ENCODE data around the gene CST11.

The CST11 gene

DNA sequence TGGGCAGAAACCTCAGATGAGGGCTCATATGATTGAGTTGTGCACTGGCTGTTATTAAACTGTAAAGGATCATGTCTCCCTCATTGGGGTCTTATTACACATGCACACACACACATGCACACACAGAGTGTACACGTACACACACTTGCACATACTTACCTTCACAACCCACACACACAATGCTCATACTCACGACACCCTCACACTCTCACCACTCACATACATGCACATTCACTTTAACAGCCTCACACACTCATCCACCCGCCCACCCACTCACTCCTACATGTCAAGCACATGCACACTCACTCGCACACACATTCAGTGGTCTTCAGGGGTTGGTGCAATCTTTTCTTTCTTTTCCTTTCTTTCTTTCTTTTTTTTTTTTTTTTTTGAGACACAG is 7.8 kb downstream of the CST11 start:
- H3K27ac Mint-ChIP-seq: no peak overlapping the region
- peaks cover 8% of the 10 kb centered on the region for H3K4me1 Mint-ChIP-seq (ENCODE audit: low read depth)
- H3K9me3 Mint-ChIP-seq: no peaks in the 10 kb centered on the region
- no peaks in the 10 kb centered on the region for H3K27me3 Mint-ChIP-seq
- no peaks in the 10 kb centered on the region for H3K36me3 Mint-ChIP-seq (ENCODE audit: low read depth)
- H3K4me3 Mint-ChIP-seq: no peak overlapping the region

- Mint-ChIP-seq H3K4me1 (ENCODE audit: low read depth) (no peaks in the 10 kb centered on the region), H3K27me3 (no peaks in the 10 kb centered on the region), H3K4me3 (no peak overlapping the region), H3K36me3 (ENCODE audit: low read depth) (no peaks in the 10 kb centered on the region), H3K27ac (no peak overlapping the region), H3K9me3 (no peaks in the 10 kb centered on the region)
These were observed 10.2 kb downstream of the CST11 start for GRCh38 chr20:23442436-23442835.

DNA sequence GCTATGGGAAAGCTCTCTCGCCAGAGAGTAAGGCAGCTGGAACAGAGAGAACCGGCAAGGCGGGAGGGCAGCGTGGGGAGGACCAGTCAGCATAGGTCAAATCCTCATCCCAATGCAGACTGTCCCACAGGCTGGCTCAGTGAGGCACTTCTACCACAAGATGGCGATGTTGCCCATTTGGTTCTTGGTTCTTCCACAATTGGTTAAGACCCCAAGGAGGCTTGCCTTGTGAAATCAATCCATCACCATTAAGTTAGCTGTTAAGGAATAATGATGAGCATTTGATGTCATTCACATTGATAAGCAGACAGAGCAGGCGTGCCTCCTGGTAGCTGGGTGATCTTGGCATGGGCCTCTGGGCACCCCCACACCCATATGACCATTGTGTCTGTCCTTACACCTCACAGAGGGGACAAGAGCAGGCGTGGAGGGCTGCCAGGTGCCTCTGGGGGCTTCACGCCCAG is 10.8 kb downstream of the CST11 start:
- Mint-ChIP-seq H3K27ac (no peak overlapping the region), H3K4me3 (no peak overlapping the region), H3K9me3 (no peaks in the 10 kb centered on the region), H3K4me1 (ENCODE audit: low read depth) (no peaks in the 10 kb centered on the region), H3K27me3 (no peaks in the 10 kb centered on the region), H3K36me3 (ENCODE audit: low read depth) (no peaks in the 10 kb centered on the region)

DNA sequence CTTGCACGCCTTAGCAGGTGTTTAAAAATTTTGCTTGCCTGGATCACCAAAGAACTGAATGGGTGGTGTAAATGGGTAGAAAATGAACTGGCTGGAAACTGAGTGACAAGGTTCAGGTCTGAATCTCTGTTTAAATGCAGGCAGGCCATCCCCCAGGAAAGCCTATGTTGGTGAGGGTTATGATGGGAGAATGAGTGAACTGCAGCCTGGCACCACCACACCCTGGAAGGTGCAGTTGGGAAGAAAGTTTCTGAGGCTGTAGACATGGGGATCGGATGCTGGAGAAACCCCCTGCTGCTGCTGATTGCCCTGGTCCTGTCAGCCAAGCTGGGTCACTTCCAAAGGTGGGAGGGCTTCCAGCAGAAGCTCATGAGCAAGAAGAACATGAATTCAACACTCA is 12.7 kb downstream of the CST11 start:
- Mint-ChIP-seq H3K36me3 (ENCODE audit: low read depth) (no peaks in the 10 kb centered on the region), H3K27me3 (no peaks in the 10 kb centered on the region), H3K9me3 (no peaks in the 10 kb centered on the region), H3K4me1 (ENCODE audit: low read depth) (no peaks in the 10 kb centered on the region), H3K27ac (no peak overlapping the region), H3K4me3 (no peak overlapping the region)

GRCh38 chr20:23438661-23439060 is 14.0 kb downstream of the CST11 start:
- Mint-ChIP-seq H3K36me3 (ENCODE audit: low read depth) (no peaks in the 10 kb centered on the region), H3K4me3 (no peak overlapping the region), H3K27ac (no peak overlapping the region)

GRCh38 chr20:23437126-23437899 is 15.4 kb downstream of the CST11 start:
- H3K4me3 Mint-ChIP-seq: no peak overlapping the region
- no peaks in the 10 kb centered on the region for H3K36me3 Mint-ChIP-seq (ENCODE audit: low read depth)
- no peak overlapping the region for H3K27ac Mint-ChIP-seq

More at GRCh38 chr20:23438661-23439060, 14.0 kb downstream of the CST11 start:
- Mint-ChIP-seq H3K27me3 (no peaks in the 10 kb centered on the region), H3K9me3 (no peaks in the 10 kb centered on the region), H3K4me1 (ENCODE audit: low read depth) (no peaks in the 10 kb centered on the region)

GRCh38 chr20:23436681-23437080 is 16.0 kb downstream of the CST11 start:
- H3K36me3 Mint-ChIP-seq (ENCODE audit: low read depth): no peaks in the 10 kb centered on the region
- no peaks in the 10 kb centered on the region for H3K27me3 Mint-ChIP-seq
- H3K27ac Mint-ChIP-seq: no peak overlapping the region
- H3K4me3 Mint-ChIP-seq: no peak overlapping the region
- H3K9me3 Mint-ChIP-seq: no peaks in the 10 kb centered on the region
- H3K4me1 Mint-ChIP-seq (ENCODE audit: low read depth): no peaks in the 10 kb centered on the region

More at GRCh38 chr20:23437126-23437899, 15.4 kb downstream of the CST11 start:
- no peaks in the 10 kb centered on the region for H3K9me3 Mint-ChIP-seq
- H3K4me1 Mint-ChIP-seq (ENCODE audit: low read depth): no peaks in the 10 kb centered on the region
- no peaks in the 10 kb centered on the region for H3K27me3 Mint-ChIP-seq

GRCh38 chr20:23435626-23436539 is 16.8 kb downstream of the CST11 start:
- H3K4me1 Mint-ChIP-seq (ENCODE audit: low read depth): no peaks in the 10 kb centered on the region
- H3K9me3 Mint-ChIP-seq: no peaks in the 10 kb centered on the region
- no peaks in the 10 kb centered on the region for H3K27me3 Mint-ChIP-seq
- no peak overlapping the region for H3K27ac Mint-ChIP-seq
- H3K36me3 Mint-ChIP-seq (ENCODE audit: low read depth): no peaks in the 10 kb centered on the region
- H3K4me3 Mint-ChIP-seq: no peak overlapping the region

- H3K36me3 Mint-ChIP-seq (ENCODE audit: low read depth): no peaks in the 10 kb centered on the region
- H3K27ac Mint-ChIP-seq: no peak overlapping the region
- no peaks in the 10 kb centered on the region for H3K9me3 Mint-ChIP-seq
- no peaks in the 10 kb centered on the region for H3K27me3 Mint-ChIP-seq
- no peaks in the 10 kb centered on the region for H3K4me1 Mint-ChIP-seq (ENCODE audit: low read depth)
- no peak overlapping the region for H3K4me3 Mint-ChIP-seq
These were observed 18.0 kb downstream of the CST11 start for GRCh38 chr20:23434521-23435313.

- no peak overlapping the region for H3K4me3 Mint-ChIP-seq
- no peaks in the 10 kb centered on the region for H3K9me3 Mint-ChIP-seq
- no peak overlapping the region for H3K27ac Mint-ChIP-seq
- H3K36me3 Mint-ChIP-seq (ENCODE audit: low read depth): no peaks in the 10 kb centered on the region
- H3K27me3 Mint-ChIP-seq: no peaks in the 10 kb centered on the region
- H3K4me1 Mint-ChIP-seq (ENCODE audit: low read depth): no peaks in the 10 kb centered on the region
These were observed 19.0 kb downstream of the CST11 start for GRCh38 chr20:23433628-23434027.

DNA sequence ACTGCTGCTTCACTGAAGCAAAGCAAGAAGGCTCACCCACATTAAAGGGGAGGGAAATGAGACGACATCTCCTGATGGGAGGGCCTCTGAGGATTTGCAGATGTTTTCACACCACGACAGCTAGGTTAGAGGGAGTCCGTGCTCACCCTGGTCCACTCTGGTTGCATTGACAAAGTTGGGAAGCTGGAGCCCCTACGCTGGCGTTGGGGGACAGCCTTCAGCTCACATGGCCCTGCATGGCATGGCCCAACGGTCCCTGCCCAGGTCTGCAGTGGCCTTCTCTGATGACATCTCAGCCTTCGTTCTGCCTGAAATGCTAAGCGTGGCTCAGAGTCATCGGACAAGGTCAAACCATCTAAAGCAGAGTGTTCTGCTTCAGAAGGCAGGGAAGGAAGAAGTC is 27.5 kb downstream of the CST11 start:
- H3K9me3 Mint-ChIP-seq: no peaks in the 10 kb centered on the region
- no peaks in the 10 kb centered on the region for H3K27me3 Mint-ChIP-seq
- H3K4me1 Mint-ChIP-seq (ENCODE audit: low read depth): peaks cover 17% of the 10 kb centered on the region
- H3K4me3 Mint-ChIP-seq: no peak overlapping the region
- no peaks in the 10 kb centered on the region for H3K36me3 Mint-ChIP-seq (ENCODE audit: low read depth)
- H3K27ac Mint-ChIP-seq: no peak overlapping the region

DNA sequence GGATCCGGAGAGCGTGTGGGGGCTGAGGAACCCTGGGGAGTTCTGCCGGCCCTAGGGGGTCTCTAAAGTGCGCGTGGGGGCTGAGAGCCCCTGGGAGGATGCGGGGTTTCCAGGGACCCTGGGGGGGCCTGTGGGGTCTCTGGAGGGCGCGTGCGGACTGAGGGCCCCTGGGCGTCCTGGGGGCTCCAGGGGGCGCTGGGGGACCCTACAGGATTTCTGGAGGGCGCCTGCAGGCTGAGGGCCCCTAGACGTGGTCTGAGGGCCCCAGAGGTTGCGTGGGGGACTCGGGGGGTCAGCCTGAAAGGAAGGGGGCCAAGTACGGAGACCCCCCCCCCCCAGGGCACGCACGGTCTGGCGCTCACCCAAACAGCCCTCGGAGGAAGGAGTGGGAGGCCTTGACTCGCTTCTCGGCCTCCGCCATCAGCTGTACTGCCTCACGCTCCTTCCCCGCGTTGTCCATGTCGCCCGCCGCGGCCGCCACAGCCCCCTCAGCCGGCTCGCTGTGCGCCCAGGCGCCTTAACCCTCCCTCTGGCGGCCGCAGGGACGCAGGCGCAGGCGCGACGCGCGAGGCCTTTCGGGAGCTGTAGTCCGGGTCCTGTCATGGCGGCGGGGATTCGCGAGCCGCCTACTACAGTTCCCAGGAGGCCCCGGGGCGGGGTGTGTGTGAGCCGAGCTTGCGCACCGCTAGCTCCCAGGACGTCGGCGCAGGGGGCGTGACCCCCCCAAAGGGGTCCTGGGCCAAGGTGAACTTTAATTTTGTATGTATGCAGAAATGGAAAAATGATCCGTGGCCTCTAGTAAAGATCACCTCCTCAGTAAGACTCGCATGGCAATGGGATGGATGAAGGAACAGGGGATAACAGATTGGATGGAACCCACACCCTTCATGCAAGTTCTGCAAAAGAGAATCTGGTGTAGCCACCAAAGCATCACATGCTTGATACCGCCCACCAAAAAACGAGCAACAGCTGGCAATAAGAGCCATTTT is 31.4 kb downstream of the CST11 start, which contains the start of gene NAPB:
Gene NAPB (minus strand): TSS at position 546 of the 989 bp plus-strand sequence. CDS start 86 bp downstream, at position 460.
- Mint-ChIP-seq H3K4me3 (peak within 1 kb of the TSS; percentile 91), H3K27me3 (no peaks in the 10 kb centered on the region), H3K36me3 (ENCODE audit: low read depth) (no peaks in the 10 kb centered on the region), H3K27ac (peak within 1 kb of the TSS; percentile 47), H3K4me1 (ENCODE audit: low read depth) (peaks cover 52% of the 10 kb centered on the region), H3K9me3 (no peaks in the 10 kb centered on the region)

GRCh38 chr20:23419995-23420901 is 32.4 kb downstream of the CST11 start:
- Mint-ChIP-seq H3K27me3 (no peaks in the 10 kb centered on the region), H3K4me3 (peak overlapping the region; percentile 91), H3K36me3 (ENCODE audit: low read depth) (no peaks in the 10 kb centered on the region), H3K9me3 (no peaks in the 10 kb centered on the region), H3K27ac (peak overlapping the region; percentile 87), H3K4me1 (ENCODE audit: low read depth) (peaks cover 62% of the 10 kb centered on the region)

All from stimulated activated naive CD8-positive, alpha-beta T cell treated with anti-CD3 and anti-CD28 coated beads, Interleukin-15, Interleukin-2, amounts not matched to agents 100 ng/mL and 50 ng/mL, for 24 hours (primary cell).